DMS153 treated with DMSO at 0.1 percent for 48 hours (cell line): ENCODE results near the gene POLN.
"Not testable (repeated sequence)": the region's sequence is repeated elsewhere in the genome, so short reads cannot be mapped to it uniquely, and the experiment has no call there.

Experiments
- DNase-seq: peaks from one replicate; lab custom pipeline; 2025; ENCODE audit not compliant: unreplicated experiment; lab: John Stamatoyannopoulos, UW

The POLN gene

GRCh38 chr4:2275546-2276251 is 33.8 kb upstream of the POLN start:
- no peak for DNase-seq

GRCh38 chr4:2275044-2275397 is 33.1 kb upstream of the POLN start:
- not testable (repeated sequence) for DNase-seq

GRCh38 chr4:2274320-2275043 is 32.6 kb upstream of the POLN start:
- no peak for DNase-seq

GRCh38 chr4:2273657-2274319 is 31.9 kb upstream of the POLN start:
- DNase-seq: no peak

- no peak for DNase-seq
Measured at GRCh38 chr4:2273221-2273620, 31.3 kb upstream of the POLN start.

- no peak for DNase-seq
Measured at GRCh38 chr4:2272828-2273120, 30.9 kb upstream of the POLN start.

- DNase-seq: no peak
Measured at GRCh38 chr4:2272026-2272827, 30.3 kb upstream of the POLN start.

- DNase-seq: no peak
Measured at GRCh38 chr4:2271279-2272025, 29.5 kb upstream of the POLN start.

- no peak for DNase-seq
Measured at GRCh38 chr4:2270341-2271165, 28.6 kb upstream of the POLN start.

GRCh38 chr4:2269618-2270163 is 27.8 kb upstream of the POLN start:
- DNase-seq: no peak

- DNase-seq: no peak
Measured at GRCh38 chr4:2269206-2269531, 27.2 kb upstream of the POLN start.

- DNase-seq: no peak
Measured at GRCh38 chr4:2268357-2269205, 26.7 kb upstream of the POLN start.

GRCh38 chr4:2267841-2268240 is 25.9 kb upstream of the POLN start:
- no peak for DNase-seq

GRCh38 chr4:2267320-2267811 is 25.4 kb upstream of the POLN start:
- DNase-seq: no peak

GRCh38 chr4:2266821-2267220 is 24.9 kb upstream of the POLN start:
- no peak for DNase-seq

GRCh38 chr4:2266181-2266580 is 24.3 kb upstream of the POLN start:
- no peak for DNase-seq

- no peak for DNase-seq
Measured at GRCh38 chr4:2265113-2266110, 23.5 kb upstream of the POLN start.
